ENCODE results near the gene GALNT12. TPM values are rescaled to one million over a fixed set of nuclear protein-coding genes. Genes with fewer than 3 reads are reported as not detected.

The GALNT12 gene
- total and polyA plus RNA-seq, 8 donors, result 4.2 to 12.2 (median 9.6) TPM

DNA sequence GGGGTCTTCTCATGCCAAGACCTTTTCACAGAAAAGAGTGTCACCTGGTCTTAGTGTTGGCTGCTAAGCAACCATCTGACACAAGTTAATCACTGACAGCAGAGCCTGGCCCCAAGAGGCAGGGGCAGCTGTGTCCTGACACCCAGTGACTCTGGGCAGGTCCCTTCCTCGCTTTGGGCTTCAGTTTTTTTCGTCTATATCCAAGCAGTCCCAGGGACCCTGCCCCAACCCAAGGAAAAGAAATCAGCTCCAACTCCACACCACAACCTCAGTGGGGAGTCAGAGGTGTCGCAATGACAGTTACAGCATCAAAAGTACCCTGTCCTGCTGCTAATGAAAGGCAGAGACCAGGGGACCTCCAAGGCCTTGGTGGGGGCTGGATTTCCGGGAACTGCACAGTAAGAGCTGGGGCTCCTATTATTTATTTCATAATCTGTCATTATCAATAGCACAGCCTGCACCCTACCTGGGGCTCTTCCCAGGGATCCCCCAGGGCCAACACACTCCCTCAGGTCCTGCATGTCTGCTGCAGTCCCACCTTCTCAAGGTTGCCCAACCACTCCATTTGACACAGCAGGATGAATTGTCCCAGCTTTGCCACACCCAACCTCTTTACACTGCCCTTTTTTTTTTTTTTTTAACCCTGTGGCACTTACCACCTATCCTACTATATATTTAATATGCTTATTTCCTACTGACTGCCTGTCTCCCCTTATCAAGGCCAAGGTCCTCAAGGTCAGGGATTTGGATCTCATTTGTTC is 20.5 kb upstream of the GALNT12 start:
- FAIRE-seq, result no peak
- intact Hi-C loops (cut with DNase I), result no loop called here
- WGBS, 2 donors, result 90 to 91% methylated on average over 4 of the region's 4 CpGs
- Histone ChIP-seq H3K27me3 (no peaks in the 10 kb centered on the region), H3K4me1 (peaks cover 0 to 5% (median 0%) of the 10 kb centered on the region in 3 donors), H3K36me3 (no peaks in the 10 kb centered on the region), H3K9me3 (no peaks in the 10 kb centered on the region), H3K4me3 (no peak overlapping the region), H3K27ac (no peak overlapping the region)
- no peak for DNase-seq
- TF ChIP-seq, protein P1, sequence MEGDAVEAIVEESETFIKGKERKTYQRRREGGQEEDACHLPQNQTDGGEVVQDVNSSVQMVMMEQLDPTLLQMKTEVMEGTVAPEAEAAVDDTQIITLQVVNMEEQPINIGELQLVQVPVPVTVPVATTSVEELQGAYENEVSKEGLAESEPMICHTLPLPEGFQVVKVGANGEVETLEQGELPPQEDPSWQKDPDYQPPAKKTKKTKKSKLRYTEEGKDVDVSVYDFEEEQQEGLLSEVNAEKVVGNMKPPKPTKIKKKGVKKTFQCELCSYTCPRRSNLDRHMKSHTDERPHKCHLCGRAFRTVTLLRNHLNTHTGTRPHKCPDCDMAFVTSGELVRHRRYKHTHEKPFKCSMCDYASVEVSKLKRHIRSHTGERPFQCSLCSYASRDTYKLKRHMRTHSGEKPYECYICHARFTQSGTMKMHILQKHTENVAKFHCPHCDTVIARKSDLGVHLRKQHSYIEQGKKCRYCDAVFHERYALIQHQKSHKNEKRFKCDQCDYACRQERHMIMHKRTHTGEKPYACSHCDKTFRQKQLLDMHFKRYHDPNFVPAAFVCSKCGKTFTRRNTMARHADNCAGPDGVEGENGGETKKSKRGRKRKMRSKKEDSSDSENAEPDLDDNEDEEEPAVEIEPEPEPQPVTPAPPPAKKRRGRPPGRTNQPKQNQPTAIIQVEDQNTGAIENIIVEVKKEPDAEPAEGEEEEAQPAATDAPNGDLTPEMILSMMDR (IDR thresholded peaks at IDR 0.05), result no peak
- no peak for ATAC-seq

DNA sequence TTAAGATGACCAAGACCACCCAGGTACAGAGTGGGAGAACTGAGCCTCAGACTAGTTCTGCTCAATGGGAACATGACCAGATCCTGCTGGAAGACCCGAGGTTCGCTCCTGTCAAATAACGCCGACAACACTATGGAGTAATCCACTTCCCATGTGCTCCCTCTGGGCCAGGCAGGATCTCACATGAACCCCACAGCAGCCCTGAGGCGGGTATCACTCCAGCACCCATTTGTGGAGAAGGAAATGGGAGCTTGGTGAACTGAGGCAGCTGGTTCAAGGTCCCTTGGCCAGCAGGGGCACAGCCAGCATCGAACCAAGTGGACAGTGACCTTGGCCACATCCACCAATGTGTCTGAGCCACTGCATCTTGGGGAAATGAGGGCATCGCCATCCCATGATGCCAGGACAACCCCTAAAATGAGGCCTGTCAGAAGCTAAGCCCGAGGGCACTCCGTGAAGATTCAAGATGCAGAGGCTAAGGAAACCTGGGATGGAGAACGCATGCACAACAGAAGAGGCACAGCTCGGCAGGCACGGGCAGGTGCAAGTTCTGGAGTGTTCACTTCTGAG is 19.6 kb upstream of the GALNT12 start:
- Histone ChIP-seq H3K9me3 (no peaks in the 10 kb centered on the region), H3K27ac (no peak overlapping the region), H3K36me3 (no peaks in the 10 kb centered on the region), H3K4me3 (no peak overlapping the region), H3K4me1 (peaks cover 0 to 5% (median 0%) of the 10 kb centered on the region in 3 donors), H3K27me3 (no peaks in the 10 kb centered on the region)
- ATAC-seq (no peak), DNase-seq (no peak), FAIRE-seq (no peak)
- WGBS, 2 donors, result 87 to 89% methylated on average over 12 of the region's 12 CpGs
- intact Hi-C loops (cut with DNase I), result no loop called here
- TF ChIP-seq, protein P1 (IDR thresholded peaks at IDR 0.05), result no peak

DNA sequence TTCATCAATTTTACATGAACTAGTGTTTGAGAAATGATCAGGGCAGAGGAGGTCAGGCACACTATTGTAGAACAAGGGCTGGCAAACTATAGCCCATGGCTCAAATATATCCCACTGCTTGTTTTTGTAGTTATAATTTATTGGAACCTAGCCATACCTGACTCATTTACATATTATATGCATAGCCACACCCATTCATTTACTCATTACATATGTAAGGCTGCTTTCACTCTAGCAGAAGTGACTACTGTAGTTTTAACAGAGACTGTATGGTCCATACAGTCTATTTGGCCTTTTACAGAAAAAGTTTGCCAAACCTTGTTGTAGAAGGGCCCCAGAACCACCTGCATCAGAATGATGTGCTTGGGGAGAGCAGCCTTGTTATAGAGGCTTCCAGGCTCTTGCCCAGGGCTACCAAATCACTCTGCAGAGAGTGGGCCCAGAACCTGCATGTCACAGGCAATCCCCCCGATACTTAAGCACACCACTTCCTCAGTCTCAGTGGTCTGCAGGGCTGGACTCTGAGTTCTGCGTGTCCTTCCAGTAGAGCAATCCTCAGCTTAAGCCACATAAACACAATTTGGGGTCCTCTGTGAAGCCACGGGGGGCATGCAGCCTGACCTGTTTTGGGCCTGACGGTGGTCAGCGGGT is 17.9 kb upstream of the GALNT12 start:
- H3K27me3 ChIP-seq, result no peaks in the 10 kb centered on the region
- no peaks in the 10 kb centered on the region for H3K9me3 ChIP-seq
- no peak overlapping the region for H3K27ac ChIP-seq
- TF ChIP-seq, protein P1 (IDR thresholded peaks at IDR 0.05), result no peak
- intact Hi-C loops (cut with DNase I), result no loop called here
- WGBS, 2 donors, result 95 to 96% methylated on average over 5 of the region's 5 CpGs
- DNase-seq (no peak), ATAC-seq (no peak), FAIRE-seq (no peak)
- H3K36me3 ChIP-seq, result no peaks in the 10 kb centered on the region
- no peak overlapping the region for H3K4me3 ChIP-seq
- peaks cover 0 to 9% (median 0%) of the 10 kb centered on the region in 3 donors for H3K4me1 ChIP-seq

DNA sequence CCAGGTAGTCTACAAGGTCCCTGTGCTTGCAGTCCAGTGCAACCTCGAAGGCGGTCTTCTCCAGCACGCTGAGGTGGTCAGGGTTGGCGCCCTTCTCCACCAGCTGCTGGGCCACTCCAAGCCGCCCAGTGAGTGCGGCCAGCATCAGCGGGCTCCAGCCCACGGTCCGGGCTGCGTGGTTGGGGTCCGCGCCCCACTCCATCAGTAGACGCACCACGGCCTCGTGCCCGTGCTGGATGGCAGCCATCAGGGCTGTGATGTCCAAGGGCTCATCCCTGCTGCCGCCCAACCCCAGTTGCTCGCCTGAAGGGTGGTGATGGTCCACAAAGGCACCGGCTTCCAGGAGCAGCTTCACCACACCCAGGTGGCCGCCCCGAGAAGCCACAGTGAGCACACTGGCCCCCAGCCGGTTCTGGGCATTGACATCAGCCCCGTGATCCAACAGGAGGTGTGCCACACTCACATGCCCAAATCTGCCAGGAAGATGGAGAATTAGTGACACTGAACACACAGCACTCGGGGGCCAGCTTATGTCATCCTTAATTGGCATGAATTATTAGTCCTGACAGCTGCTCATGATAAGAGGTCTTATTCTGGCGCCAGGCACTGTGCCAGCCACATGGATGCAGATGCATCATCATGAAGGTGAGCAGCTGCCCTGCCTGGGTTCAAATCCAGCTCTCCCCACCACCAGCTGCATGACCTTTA is 17.2 kb upstream of the GALNT12 start:
- Histone ChIP-seq H3K9me3 (no peaks in the 10 kb centered on the region), H3K27ac (no peak overlapping the region), H3K4me1 (peaks cover 0 to 12% (median 0%) of the 10 kb centered on the region in 3 donors), H3K4me3 (no peak overlapping the region), H3K36me3 (no peaks in the 10 kb centered on the region), H3K27me3 (no peaks in the 10 kb centered on the region)
- no peak for FAIRE-seq
- WGBS, 2 donors, result 86% methylated on average over 25 of the region's 25 CpGs
- TF ChIP-seq, protein P1 (IDR thresholded peaks at IDR 0.05), result no peak
- no peak for ATAC-seq
- no peak for DNase-seq
- intact Hi-C loops (cut with DNase I), result no loop called here

Data from pancreas (tissue), 10 donors.